OCI-LY3 (cell line): ENCODE results near the gene RPS21.

Source experiments
- CTCF ChIP-seq: fragments of 200-600, 300-600 bp; sonication (generic); IDR thresholded peaks from 2 replicates; pipeline ENCODE4 v1.5.1; 2014; ENCODE audit warnings: antibody characterized with exemption, low read length, low read depth
- EZH2phosphoT487 ChIP-seq: fragments of 200-600 bp; shearing (Covaris generic); IDR thresholded peaks from 2 replicates; pipeline ENCODE4 v1.6.1; 2018; ENCODE audit warnings: antibody characterized with exemption, mixed run types, low read depth

GRCh38 chr20:62362991-62363919, 23.6 kb upstream of the RPS21 start:
- TF ChIP-seq CTCF (peak; percentile 45), EZH2phosphoT487 (no peak)
